Body of pancreas (tissue), 4 donors: ENCODE results near the gene APOBEC3F. TPM values are rescaled to one million over a fixed set of nuclear protein-coding genes. Genes with fewer than 3 reads are reported as not detected.
"Not testable (repeated sequence)": the region's sequence is repeated elsewhere in the genome, so short reads cannot be mapped to it uniquely, and the experiment has no call there.

ENCODE experiments used
- ATAC-seq: fragments of 150-250 bp; one replicate; pipeline ENCODE4 v1.9.1; 2016
- DNase-seq, 4 donors: peaks; one replicate each; pipeline ENCODE4 v3.0.0-alpha.2; 2019
- H3K27ac ChIP-seq, 4 donors: fragments of 200-600 bp; sonication (generic); 1 replicate in 3 of 4; 2 replicates in 1 of 4; pipeline versions ENCODE4 v1.5.1 to v1.6.1; 2016 to 2019; ENCODE audit warnings: mild to moderate bottlenecking in 1 of 4, mixed read lengths in 1 of 4, moderate library complexity in 1 of 4
- H3K27me3 ChIP-seq, 2 donors: fragments of 200-600 bp; sonication (generic); one replicate each; pipeline ENCODE4 v1.6.0; 2016; ENCODE audit warnings: mild to moderate bottlenecking in 1 of 2
- H3K36me3 ChIP-seq, 2 donors: fragments of 200-600 bp; sonication (generic); replicated peaks in 1 of 2; 2 replicates each; pipeline ENCODE4 v1.5.1; 2016; ENCODE audit warnings: low read depth in 2 of 2; ENCODE audit not compliant: insufficient read depth in 1 of 2
- H3K4me1 ChIP-seq: fragments of 200-600 bp; sonication (generic); one replicate; pipeline ENCODE4 v1.6.0; 2016
- H3K4me3 ChIP-seq, 2 donors: fragments of 200-600 bp; sonication (generic); 1 replicate in 1 of 2; 2 replicates in 1 of 2; pipeline ENCODE4 v1.5.1; 2016 to 2019
- H3K9me3 ChIP-seq, 3 donors: fragments of 200-600 bp; sonication (generic); 1 replicate in 2 of 3; 2 replicates in 1 of 3; pipeline ENCODE4 v1.5.1; 2016
- CTCF ChIP-seq, 7 experiments: fragments of 450-650 bp in 4 of 7; fragments of 200-600 bp in 3 of 7; sonication (generic) in 3 of 7; IDR thresholded peaks; one replicate each; pipeline ENCODE4 v1.5.1; 2016 to 2019; ENCODE audit warnings: antibody characterized with exemption in 7 of 7
- POLR2A ChIP-seq, 3 donors: fragments of 450-650 bp; IDR thresholded peaks; one replicate each; pipeline ENCODE4 v1.6.1; 2016; ENCODE audit warnings: antibody characterized with exemption in 3 of 3, mild to moderate bottlenecking in 2 of 3
- WGBS, 2 donors: methylation state at CpG; one replicate each; pipeline ENCODE4 v1.1.5; 2017; 5-methylcytosine and 5-hydroxymethylcytosine counted together
- intact Hi-C: fragments of 100-400 bp; cut with DNase I; formaldehyde crosslinking; loops from one replicate; pipeline ENCODE4 v1.15.1; 2023
- total RNA-seq, 2 donors: library from RNA; depleted of rRNA; stranded (reverse); fragments of >200 nt; gene quantifications; one replicate each; pipeline ENCODE4 v1.1.0, GENCODE V29; 2016

APOBEC3F gene
- total RNA-seq, 2 donors from 2014 or later, result 0.52 to 0.99 TPM

- Histone ChIP-seq H3K27me3 (no peaks in the 10 kb centered on the region), H3K4me3 (no peak within 1 kb of the TSS), H3K36me3 (no peaks in the 10 kb centered on the region), H3K27ac (peak within 1 kb of the TSS; percentile 71 to 82 (median 76)), H3K4me1 (peaks cover 6% of the 10 kb centered on the region), H3K9me3 (no peaks in the 10 kb centered on the region)
- DNase-seq (peak; percentile 53 to 84 (median 68)), ATAC-seq (peak; percentile 89)
- TF ChIP-seq CTCF (IDR thresholded peaks at IDR 0.05), result no peak
- peak in 2 of 3 donors; percentile 61 to 75 for TF ChIP-seq POLR2A (IDR thresholded peaks at IDR 0.05)
- 34 to 45% methylated on average over 17 to 18 of the region's 18 CpGs for WGBS, 2 donors
- intact Hi-C loops, result no loop called here
Observed at GRCh38 chr22:39013942-39014722, 26.5 kb upstream of the APOBEC3F start, which contains the start of gene APOBEC3C. TSS of gene APOBEC3C (plus strand) at chr22:39014257. CDS start at chr22:39014363, 106 bp downstream.

GRCh38 chr22:39014723-39015121 lies 25.9 kb upstream of the APOBEC3F start:
- ATAC-seq, DNase-seq, H3K4me3 ChIP-seq, H3K36me3 ChIP-seq, intact Hi-C loops, H3K27me3 ChIP-seq, H3K9me3 ChIP-seq, H3K4me1 ChIP-seq: not testable (repeated sequence)
- peak overlapping the region in 3 of 4 donors; percentile 71 to 80 (median 73) for H3K27ac ChIP-seq
- WGBS, 2 donors, result 57 to 59% methylated on average over 6 of the region's 6 CpGs

GRCh38 chr22:39016592-39016991 lies 24.1 kb upstream of the APOBEC3F start:
- intact Hi-C loops, result no loop called here
- WGBS, 2 donors, result 81 to 94% methylated on average over 12 to 13 of the region's 13 CpGs
- Histone ChIP-seq H3K4me1 (peaks cover 6% of the 10 kb centered on the region), H3K4me3 (no peak overlapping the region), H3K9me3 (no peaks in the 10 kb centered on the region), H3K27ac (no peak overlapping the region), H3K36me3 (no peaks in the 10 kb centered on the region), H3K27me3 (no peaks in the 10 kb centered on the region)
- TF ChIP-seq POLR2A (IDR thresholded peaks at IDR 0.05) (no peak), CTCF (IDR thresholded peaks at IDR 0.05) (no peak)
- ATAC-seq (no peak), DNase-seq (no peak)

GRCh38 chr22:39017596-39018365 lies 22.9 kb upstream of the APOBEC3F start:
- Histone ChIP-seq H3K27ac (no peak overlapping the region), H3K9me3 (no peaks in the 10 kb centered on the region), H3K4me1 (peaks cover 6% of the 10 kb centered on the region), H3K36me3 (no peaks in the 10 kb centered on the region), H3K4me3 (no peak overlapping the region), H3K27me3 (no peaks in the 10 kb centered on the region)
- TF ChIP-seq CTCF (IDR thresholded peaks at IDR 0.05) (no peak), POLR2A (IDR thresholded peaks at IDR 0.05) (no peak)
- WGBS, 2 donors, result 79 to 81% methylated on average over 18 of the region's 18 CpGs
- DNase-seq, result no peak
- intact Hi-C loops, result no loop called here
- no peak for ATAC-seq

GRCh38 chr22:39020021-39020651 lies 20.5 kb upstream of the APOBEC3F start:
- peak overlapping the region in 3 of 4 donors; percentile 54 to 77 (median 73) for H3K27ac ChIP-seq
- H3K27me3 ChIP-seq, DNase-seq, H3K4me3 ChIP-seq, H3K4me1 ChIP-seq, intact Hi-C loops, H3K36me3 ChIP-seq, H3K9me3 ChIP-seq: not testable (repeated sequence)
- WGBS, 2 donors, result 67 to 73% methylated on average over 13 to 15 of the region's 15 CpGs
- peak; percentile 4 for ATAC-seq
